GM12878 (cell line): ENCODE data around the gene SUB1. TPM values are rescaled to one million over a fixed set of nuclear protein-coding genes. Genes with fewer than 3 reads are reported as not detected.

ENCODE experiments used
- ATAC-seq: fragments of 200-7000 bp; cut with Tn5 transposase; 3 replicates; pipeline ENCODE4 v1.9.1; 2020; ENCODE audit warnings: mild to moderate bottlenecking, moderate library complexity
- BruUV-seq: library from RNA; stranded (reverse); fragments of 400-500 nt; replicated peaks from 2 replicates; lab custom pipeline; 2021; lab: Mats Ljungman, UMichigan
- CTCF ChIA-PET: fragments of 300-600 bp; sonication (Branson Sonifier 250); formaldehyde crosslinking; extraction: SDS; loops from one replicate; lab custom pipeline; 2021; ENCODE audit warnings: inconsistent platforms; lab: Yijun Ruan, JAX
- POLR2A ChIA-PET: fragments of 350-600 bp; formaldehyde crosslinking; extraction: SDS; loops from one replicate; lab custom pipeline; 2021; ENCODE audit warnings: inconsistent platforms; lab: Charles Lee
- RAD21 ChIA-PET: fragments of 300-600 bp; sonication (Branson Sonifier 250); formaldehyde crosslinking; loops from one replicate; lab custom pipeline; 2023; ENCODE audit warnings: antibody characterized with exemption; ENCODE audit not compliant: unreplicated experiment; lab: Charles Lee
- SMC1A ChIA-PET: fragments of 300-600 bp; sonication (Branson Sonifier 250); formaldehyde crosslinking; loops from one replicate; lab custom pipeline; 2023; ENCODE audit not compliant: unreplicated experiment, uncharacterized antibody; lab: Charles Lee
- DNase-seq: peaks from one replicate; pipeline ENCODE4 v3.0.0-alpha.2; 2011; ENCODE audit warnings: low read depth, low spot score
- FAIRE-seq: peaks from 3 replicates; lab custom pipeline; 2011; peaks lifted over from hg19 to GRCh38; lab: Jason Lieb, UNC
- H2AFZ ChIP-seq: 2 replicates; pipeline ENCODE4 v1.6.0; 2011; ENCODE audit warnings: low read depth, low read length, control low read depth; ENCODE audit not compliant: control insufficient read depth
- H3K27ac ChIP-seq: 2 replicates; pipeline ENCODE4 v1.5.1; 2011; ENCODE audit warnings: control low read depth; ENCODE audit not compliant: control insufficient read depth, insufficient read depth
- H3K27me3 ChIP-seq, 2 experiments: replicated peaks in 1 of 2; 2 replicates each; pipeline versions ENCODE4 v1.6.0 to v1.6.1; 2011; ENCODE audit warnings: low read length in 1 of 2; ENCODE audit not compliant: control insufficient read depth in 2 of 2, insufficient read depth in 2 of 2
- H3K36me3 ChIP-seq, 2 experiments: 2 replicates each; pipeline ENCODE4 v1.5.1; 2011; ENCODE audit warnings: low read length in 1 of 2; ENCODE audit not compliant: control insufficient read depth in 2 of 2, insufficient read depth in 2 of 2
- H3K4me1 ChIP-seq: 2 replicates; pipeline ENCODE4 v1.6.1; 2011; ENCODE audit warnings: mild to moderate bottlenecking, low read length, moderate library complexity, mixed read lengths; ENCODE audit not compliant: control insufficient read depth, insufficient read depth
- H3K4me2 ChIP-seq: 2 replicates; pipeline ENCODE4 v1.6.0; 2011; ENCODE audit warnings: control low read depth; ENCODE audit not compliant: control insufficient read depth, insufficient read depth
- H3K4me3 ChIP-seq: fragments of 200-600 bp; sonication (generic); 2 replicates; pipeline ENCODE4 v1.5.1; 2016
- H3K79me2 ChIP-seq: 2 replicates; pipeline ENCODE4 v1.6.0; 2011; ENCODE audit warnings: low read length; ENCODE audit not compliant: control insufficient read depth, insufficient read depth
- H3K9ac ChIP-seq: 2 replicates; pipeline ENCODE4 v1.8.0; 2011; ENCODE audit warnings: low read length, control low read depth, mixed read lengths; ENCODE audit not compliant: control insufficient read depth, insufficient read depth
- H3K9me3 ChIP-seq: replicated peaks from 3 replicates; pipeline ENCODE4 v1.5.1; 2011; ENCODE audit warnings: mild to moderate bottlenecking, low read length; ENCODE audit not compliant: control insufficient read depth, insufficient read depth
- H4K20me1 ChIP-seq: 2 replicates; pipeline ENCODE4 v1.6.0; 2011; ENCODE audit not compliant: control insufficient read depth, insufficient read depth
- BACH1 ChIP-seq: fragments of 450-650 bp; IDR thresholded peaks from 2 replicates; pipeline ENCODE4 v1.6.1; 2017; ENCODE audit warnings: mild to moderate bottlenecking, borderline replicate concordance
- BRCA1 ChIP-seq: IDR thresholded peaks from 2 replicates; pipeline ENCODE4 v1.6.1; 2011; ENCODE audit warnings: low read depth, low read length, improper control_type of control experiment
- KAT2A ChIP-seq: conservative IDR thresholded peaks from 2 replicates; pipeline ENCODE4 v1.6.1; 2011; ENCODE audit warnings: low read depth, low read length; ENCODE audit not compliant: control insufficient read depth
- KDM1A ChIP-seq: fragments of 200-600 bp; sonication (generic); IDR thresholded peaks from 2 replicates; pipeline ENCODE4 v1.6.1; 2016; ENCODE audit warnings: borderline replicate concordance
- NR2C1 ChIP-seq: fragments of 450-650 bp; IDR thresholded peaks from 2 replicates; pipeline ENCODE4 v1.6.1; 2017; ENCODE audit warnings: antibody characterized with exemption, mild to moderate bottlenecking, moderate library complexity
- POLR2AphosphoS5 ChIP-seq: IDR thresholded peaks from 2 replicates; pipeline ENCODE4 v1.6.1; 2011; ENCODE audit warnings: mild to moderate bottlenecking, low read length, inconsistent platforms
- SIN3A ChIP-seq: IDR thresholded peaks from 2 replicates; pipeline ENCODE4 v1.6.1; 2012; ENCODE audit warnings: low read depth, low read length, improper control_type of control experiment
- SREBF1 ChIP-seq: IDR thresholded peaks from 2 replicates; pipeline ENCODE4 v1.6.1; 2012; ENCODE audit warnings: mild to moderate bottlenecking, low read length
- WRNIP1 ChIP-seq: IDR thresholded peaks from 2 replicates; pipeline ENCODE4 v1.6.1; 2011; ENCODE audit warnings: low read depth, low read length, improper control_type of control experiment, borderline replicate concordance
- YY1 ChIP-seq: IDR thresholded peaks from 2 replicates; pipeline ENCODE4 v1.6.1; 2011; ENCODE audit warnings: low read depth, mild to moderate bottlenecking, low read length
- ZNF207 ChIP-seq: fragments of 450-650 bp; IDR thresholded peaks from 2 replicates; pipeline ENCODE4 v1.6.1; 2014; ENCODE audit warnings: antibody characterized with exemption, mild to moderate bottlenecking, borderline replicate concordance
- WGBS: methylation state at CpG from one replicate; pipeline ENCODE4 v1.1.6; 2016; ENCODE audit warnings: low lambda C conversion rate; ENCODE audit not compliant: insufficient replicate concordance, insufficient coverage; ENCODE audit errors: missing lambda C conversion rate; 5-methylcytosine and 5-hydroxymethylcytosine counted together
- in situ Hi-C: fragments of 300-500 bp; cut with MboI; formaldehyde crosslinking; loops from 9 replicates; pipeline ENCODE4 v1.14.3; 2018; ENCODE audit warnings: mixed read lengths
- intact Hi-C: fragments of 100-400 bp; cut with micrococcal nuclease; formaldehyde crosslinking; loops from one replicate; pipeline ENCODE4 v1.14.2; 2022; ENCODE audit not compliant: unreplicated experiment
- polyA plus RNA-seq, 11 experiments: library from polyadenylated mRNA; depleted of rRNA in 4 of 11; unstranded in 6 of 11; stranded (reverse) in 5 of 11; fragments of >200 nt; fragmentation: Nextera tagmentation in 4 of 11; fragmentation: Illumina TruSeq in 1 of 11; extraction: Ambion mirVana in 4 of 11; extraction: Trizol in 1 of 11; gene quantifications; 1 replicate in 1 of 11; 2 replicates in 10 of 11; pipeline versions ENCODE4 v1.2.1 to v1.2.3, GENCODE V29; 2011 to 2016; ENCODE audit warnings: inconsistent platforms in 2 of 11, missing spikeins in 2 of 11, low read depth in 1 of 11
- total RNA-seq, 4 experiments: library from RNA; depleted of rRNA in 3 of 4; stranded (reverse); fragments of >200 nt in 3 of 4; fragmentation: Illumina TruSeq in 1 of 4; extraction: Trizol in 1 of 4; gene quantifications; 2 replicates each; pipeline versions ENCODE4 v1.2.1 to v1.2.3, GENCODE V29; 2013 to 2021
- TF ChIP-seq, protein P1 (sequence below): IDR thresholded peaks from 2 replicates; pipeline ENCODE4 v1.6.1; 2011; ENCODE audit warnings: low read depth, mild to moderate bottlenecking, low read length, moderate library complexity, borderline replicate concordance; ENCODE audit errors: extremely low read depth
- TF ChIP-seq, protein P2 (sequence below): fragments of 450-650 bp; formaldehyde crosslinking; IDR thresholded peaks from 2 replicates; pipeline ENCODE4 v1.4.0; 2022; ENCODE audit warnings: mild to moderate bottlenecking, moderate library complexity
- TF ChIP-seq, protein P3 (sequence below): fragments of 450-650 bp; formaldehyde crosslinking; IDR thresholded peaks from 2 replicates; pipeline ENCODE4 v1.5.0; 2022; ENCODE audit warnings: mild to moderate bottlenecking, missing genetic modification characterization
- TF ChIP-seq, protein P4 (sequence below): IDR thresholded peaks from 2 replicates; pipeline ENCODE4 v1.6.1; 2012; ENCODE audit warnings: low read depth, low read length, improper control_type of control experiment

SUB1 gene
- total and polyA plus RNA-seq, 10 of the 15 experiments (the other 5 are each of a cell fraction or from before 2014, with no cell fraction given), result 468 to 2,785 (median 1,145) TPM

DNA sequence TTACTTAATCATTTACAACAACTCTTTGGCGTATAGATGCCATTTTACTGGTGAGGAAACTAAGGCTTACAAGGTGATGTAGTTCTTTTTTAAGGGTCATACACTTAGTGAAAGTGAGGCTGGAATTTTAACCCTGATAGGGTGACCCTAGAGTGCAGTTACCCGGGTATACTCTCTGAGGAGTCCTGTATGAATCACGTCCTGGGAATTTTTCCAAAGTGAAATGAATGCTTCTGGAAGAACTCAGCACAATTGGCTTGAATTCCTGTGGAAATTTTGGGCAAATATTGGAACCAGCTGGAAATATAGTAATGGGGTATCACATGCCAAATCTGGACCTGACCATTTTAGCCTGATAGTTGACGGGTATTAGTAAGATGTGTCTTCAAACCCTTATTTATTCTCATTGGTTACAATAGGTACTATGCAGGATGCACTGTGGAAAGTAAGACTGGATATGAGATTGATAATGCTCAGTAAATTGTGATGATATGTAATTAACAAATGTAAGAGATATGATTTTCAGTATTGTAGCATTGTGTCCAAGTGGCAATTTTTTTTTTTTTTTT lies 14.8 kb downstream of the SUB1 start:
- intact Hi-C loops, result no loop called here
- POLR2A ChIA-PET, result interaction anchor here (1.1 kb wide), 1 partner anchor 69 kb away, joined by 4 read pairs; no protein-coding TSS in a partner anchor
- peaks cover 52% of the 10 kb centered on the region for H3K79me2 ChIP-seq
- H3K4me3 ChIP-seq, result no peak overlapping the region
- CTCF ChIA-PET, result interaction anchor here (1.9 kb wide), 4 partner anchors 10 to 110 kb away, joined by 7 to 19 read pairs (median 16); no protein-coding TSS in a partner anchor
- ATAC-seq, result no peak
- no peaks in the 10 kb centered on the region; the same call in 1 of the 2 replicates for H3K4me1 ChIP-seq
- no peaks in the 10 kb centered on the region for H3K9me3 ChIP-seq
- peaks cover 7% of the 10 kb centered on the region for H4K20me1 ChIP-seq
- in situ Hi-C loops, result no loop called here
- no peak for DNase-seq
- no TSS peak for BruUV-seq
- H3K9ac ChIP-seq, result no peak overlapping the region
- WGBS, result over 99% methylated on average over 4 of the region's 4 CpGs
- H2AFZ ChIP-seq, result no peak overlapping the region
- H3K27me3 ChIP-seq, result no peaks in the 10 kb centered on the region
- SMC1A ChIA-PET, result interaction anchor here (1.0 to 3.8 kb wide), 4 partner anchors 10 to 269 kb away, joined by 3 to 25 read pairs (median 10); no protein-coding TSS in a partner anchor
- no peak for FAIRE-seq
- H3K36me3 ChIP-seq, result peaks cover 8 to 58% of the 10 kb centered on the region in 2 experiments
- no peak overlapping the region for H3K4me2 ChIP-seq
- no peak overlapping the region for H3K27ac ChIP-seq
- RAD21 ChIA-PET, result interaction anchor here (1.3 to 2.3 kb wide), 2 partner anchors 10 kb away, joined by 7 to 14 read pairs; no protein-coding TSS in a partner anchor
- TF ChIP-seq KDM1A, result no peak
- TF ChIP-seq, protein P1, sequence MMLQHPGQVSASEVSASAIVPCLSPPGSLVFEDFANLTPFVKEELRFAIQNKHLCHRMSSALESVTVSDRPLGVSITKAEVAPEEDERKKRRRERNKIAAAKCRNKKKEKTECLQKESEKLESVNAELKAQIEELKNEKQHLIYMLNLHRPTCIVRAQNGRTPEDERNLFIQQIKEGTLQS, result no peak
- no peak for TF ChIP-seq YY1
- TF ChIP-seq SREBF1, result no peak
- TF ChIP-seq, protein P2, sequence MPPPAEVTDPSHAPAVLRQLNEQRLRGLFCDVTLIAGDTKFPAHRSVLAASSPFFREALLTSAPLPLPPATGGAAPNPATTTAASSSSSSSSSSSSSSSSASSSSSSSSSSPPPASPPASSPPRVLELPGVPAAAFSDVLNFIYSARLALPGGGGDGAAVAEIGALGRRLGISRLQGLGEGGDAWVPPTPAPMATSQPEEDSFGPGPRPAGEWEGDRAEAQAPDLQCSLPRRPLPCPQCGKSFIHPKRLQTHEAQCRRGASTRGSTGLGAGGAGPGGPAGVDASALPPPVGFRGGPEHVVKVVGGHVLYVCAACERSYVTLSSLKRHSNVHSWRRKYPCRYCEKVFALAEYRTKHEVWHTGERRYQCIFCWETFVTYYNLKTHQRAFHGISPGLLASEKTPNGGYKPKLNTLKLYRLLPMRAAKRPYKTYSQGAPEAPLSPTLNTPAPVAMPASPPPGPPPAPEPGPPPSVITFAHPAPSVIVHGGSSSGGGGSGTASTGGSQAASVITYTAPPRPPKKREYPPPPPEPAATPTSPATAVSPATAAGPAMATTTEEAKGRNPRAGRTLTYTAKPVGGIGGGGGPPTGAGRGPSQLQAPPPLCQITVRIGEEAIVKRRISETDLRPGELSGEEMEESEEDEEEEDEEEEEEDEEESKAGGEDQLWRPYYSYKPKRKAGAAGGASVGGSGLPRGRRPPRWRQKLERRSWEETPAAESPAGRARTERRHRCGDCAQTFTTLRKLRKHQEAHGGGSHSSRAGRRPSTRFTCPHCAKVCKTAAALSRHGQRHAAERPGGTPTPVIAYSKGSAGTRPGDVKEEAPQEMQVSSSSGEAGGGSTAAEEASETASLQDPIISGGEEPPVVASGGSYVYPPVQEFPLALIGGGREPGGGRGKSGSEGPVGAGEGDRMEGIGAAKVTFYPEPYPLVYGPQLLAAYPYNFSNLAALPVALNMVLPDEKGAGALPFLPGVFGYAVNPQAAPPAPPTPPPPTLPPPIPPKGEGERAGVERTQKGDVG (CRISPR knock-in tag), result no peak
- no peak for TF ChIP-seq NR2C1
- no peak for TF ChIP-seq BRCA1
- TF ChIP-seq KAT2A, result no peak
- TF ChIP-seq ZNF207, result no peak
- TF ChIP-seq POLR2AphosphoS5, result no peak
- TF ChIP-seq, protein P3, sequence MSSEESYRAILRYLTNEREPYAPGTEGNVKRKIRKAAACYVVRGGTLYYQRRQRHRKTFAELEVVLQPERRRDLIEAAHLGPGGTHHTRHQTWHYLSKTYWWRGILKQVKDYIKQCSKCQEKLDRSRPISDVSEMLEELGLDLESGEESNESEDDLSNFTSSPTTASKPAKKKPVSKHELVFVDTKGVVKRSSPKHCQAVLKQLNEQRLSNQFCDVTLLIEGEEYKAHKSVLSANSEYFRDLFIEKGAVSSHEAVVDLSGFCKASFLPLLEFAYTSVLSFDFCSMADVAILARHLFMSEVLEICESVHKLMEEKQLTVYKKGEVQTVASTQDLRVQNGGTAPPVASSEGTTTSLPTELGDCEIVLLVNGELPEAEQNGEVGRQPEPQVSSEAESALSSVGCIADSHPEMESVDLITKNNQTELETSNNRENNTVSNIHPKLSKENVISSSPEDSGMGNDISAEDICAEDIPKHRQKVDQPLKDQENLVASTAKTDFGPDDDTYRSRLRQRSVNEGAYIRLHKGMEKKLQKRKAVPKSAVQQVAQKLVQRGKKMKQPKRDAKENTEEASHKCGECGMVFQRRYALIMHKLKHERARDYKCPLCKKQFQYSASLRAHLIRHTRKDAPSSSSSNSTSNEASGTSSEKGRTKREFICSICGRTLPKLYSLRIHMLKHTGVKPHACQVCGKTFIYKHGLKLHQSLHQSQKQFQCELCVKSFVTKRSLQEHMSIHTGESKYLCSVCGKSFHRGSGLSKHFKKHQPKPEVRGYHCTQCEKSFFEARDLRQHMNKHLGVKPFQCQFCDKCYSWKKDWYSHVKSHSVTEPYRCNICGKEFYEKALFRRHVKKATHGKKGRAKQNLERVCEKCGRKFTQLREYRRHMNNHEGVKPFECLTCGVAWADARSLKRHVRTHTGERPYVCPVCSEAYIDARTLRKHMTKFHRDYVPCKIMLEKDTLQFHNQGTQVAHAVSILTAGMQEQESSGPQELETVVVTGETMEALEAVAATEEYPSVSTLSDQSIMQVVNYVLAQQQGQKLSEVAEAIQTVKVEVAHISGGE (CRISPR knock-in tag), result no peak
- TF ChIP-seq SIN3A, result no peak
- no peak for TF ChIP-seq BACH1
- TF ChIP-seq WRNIP1, result no peak
- TF ChIP-seq, protein P4, sequence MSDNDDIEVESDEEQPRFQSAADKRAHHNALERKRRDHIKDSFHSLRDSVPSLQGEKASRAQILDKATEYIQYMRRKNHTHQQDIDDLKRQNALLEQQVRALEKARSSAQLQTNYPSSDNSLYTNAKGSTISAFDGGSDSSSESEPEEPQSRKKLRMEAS, result no peak
